Common myeloid progenitor, CD34-positive (primary cell): ENCODE results near the gene MAP4.

Experiments
- CTCF ChIA-PET: fragments of 350-600 bp; sonication (Branson Sonifier 250); formaldehyde crosslinking; loops from one replicate; lab custom pipeline; 2021; ENCODE audit warnings: antibody characterized with exemption; lab: Charles Lee
- POLR2A ChIA-PET: fragments of 350-600 bp; sonication (Branson Sonifier 250); formaldehyde crosslinking; loops from one replicate; lab custom pipeline; 2021; ENCODE audit warnings: antibody characterized with exemption; lab: Charles Lee
- DNase-seq, 3 donors: peaks; one replicate each; pipeline versions ENCODE4 v3.0.0 to v3.0.0-alpha.2; 2013
- H3K27ac ChIP-seq, 2 experiments: 1 replicate in 1 of 2; 2 replicates in 1 of 2; pipeline ENCODE4 v1.7.0; 2013; ENCODE audit warnings: inconsistent platforms in 2 of 2, low read length in 2 of 2, mild to moderate bottlenecking in 2 of 2, low read depth in 1 of 2, moderate library complexity in 1 of 2; ENCODE audit not compliant: severe bottlenecking in 2 of 2, insufficient read depth in 1 of 2, poor library complexity in 1 of 2
- H3K27me3 ChIP-seq, 5 experiments: replicated peaks in 2 of 5; 1 replicate in 3 of 5; 2 replicates in 2 of 5; pipeline versions ENCODE4 v1.6.1 to v1.7.0; 2013; ENCODE audit warnings: low read length in 4 of 5, mild to moderate bottlenecking in 2 of 5, moderate library complexity in 2 of 5, inconsistent platforms in 1 of 5; ENCODE audit not compliant: insufficient read depth in 5 of 5, control insufficient read depth in 4 of 5
- H3K36me3 ChIP-seq, 4 experiments: 1 replicate in 2 of 4; 2 replicates in 2 of 4; pipeline versions ENCODE4 v1.6.1 to v1.7.0; 2013; ENCODE audit warnings: low read length in 3 of 4, control low read depth in 1 of 4, mild to moderate bottlenecking in 1 of 4; ENCODE audit not compliant: control insufficient read depth in 4 of 4, insufficient read depth in 4 of 4
- H3K4me1 ChIP-seq, 4 experiments: 1 replicate in 3 of 4; 2 replicates in 1 of 4; pipeline versions ENCODE4 v1.6.1 to v1.7.1; 2013; ENCODE audit warnings: low read length in 3 of 4, mild to moderate bottlenecking in 3 of 4, control low read depth in 1 of 4, inconsistent platforms in 1 of 4, moderate library complexity in 1 of 4; ENCODE audit not compliant: control insufficient read depth in 4 of 4, insufficient read depth in 4 of 4; ENCODE audit errors: control extremely low read depth in 1 of 4
- H3K4me3 ChIP-seq, 7 experiments: 1 replicate in 4 of 7; 2 replicates in 3 of 7; pipeline versions ENCODE4 v1.5.1 to v1.7.0; 2013; ENCODE audit warnings: mild to moderate bottlenecking in 7 of 7, low read length in 6 of 7, moderate library complexity in 6 of 7, inconsistent platforms in 2 of 7, low read depth in 2 of 7, control low read depth in 1 of 7; ENCODE audit not compliant: insufficient read depth in 4 of 7, control insufficient read depth in 1 of 7; ENCODE audit errors: extremely low read depth in 1 of 7
- H3K9me3 ChIP-seq, 5 experiments: 1 replicate in 4 of 5; 2 replicates in 1 of 5; pipeline versions ENCODE4 v1.6.1 to v1.7.1; 2013; ENCODE audit warnings: low read length in 4 of 5, mild to moderate bottlenecking in 2 of 5, inconsistent platforms in 1 of 5, low read depth in 1 of 5, moderate library complexity in 1 of 5; ENCODE audit not compliant: control insufficient read depth in 4 of 5, insufficient read depth in 2 of 5; ENCODE audit errors: control extremely low read depth in 1 of 5
- WGBS: methylation state at CpG from one replicate; pipeline ENCODE4 v1.1.5; 2013; ENCODE audit not compliant: insufficient coverage; 5-methylcytosine and 5-hydroxymethylcytosine counted together

MAP4 gene

GRCh38 chr3:47950453-47951169 lies 65.6 kb downstream of the MAP4 start:
- no peak for DNase-seq
- Histone ChIP-seq H3K4me1 (no peaks in the 10 kb centered on the region), H3K9me3 (no peaks in the 10 kb centered on the region), H3K27me3 (no peaks in the 10 kb centered on the region), H3K27ac (no peak overlapping the region), H3K36me3 (no peaks in the 10 kb centered on the region), H3K4me3 (no peak overlapping the region)
- ChIA-PET POLR2A (no interaction called here), CTCF (interaction anchor here (0.8 to 1.0 kb wide), 2 partner anchors 9 to 91 kb away, joined by 3 read pairs; no protein-coding TSS in a partner anchor)
- WGBS, result 100% methylated on average over 3 of the region's 5 CpGs

DNA sequence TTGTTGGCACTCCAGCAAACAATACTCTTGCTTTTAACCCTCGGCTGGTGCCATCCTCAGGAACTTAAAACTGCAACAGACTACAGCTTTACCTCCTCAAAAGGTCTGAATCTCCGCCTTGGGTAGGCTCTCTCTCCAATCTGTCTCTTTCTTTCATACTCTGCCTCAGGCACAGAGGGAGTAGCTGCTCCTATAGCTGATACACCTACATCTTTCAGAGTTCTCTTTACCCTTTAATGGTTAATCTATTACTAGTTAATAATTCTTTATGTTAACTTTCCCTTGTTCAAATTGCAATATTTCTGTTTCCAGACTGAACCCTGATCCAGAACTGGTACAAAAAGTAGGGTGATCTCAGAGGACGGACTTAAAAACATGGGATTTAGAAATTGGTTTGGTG lies 66.2 kb downstream of the MAP4 start:
- ChIA-PET POLR2A (no interaction called here), CTCF (interaction anchor here (0.8 to 1.0 kb wide), 2 partner anchors 8 to 90 kb away, joined by 3 read pairs; no protein-coding TSS in a partner anchor)
- 100% methylated on average over 2 of the region's 3 CpGs for WGBS

GRCh38 chr3:47940232-47940631 lies 76.0 kb downstream of the MAP4 start:
- CTCF ChIA-PET, result no interaction called here

More for the DNA sequence above, 66.2 kb downstream of the MAP4 start:
- no peak for DNase-seq
- no peaks in the 10 kb centered on the region for H3K27me3 ChIP-seq
- no peak overlapping the region for H3K27ac ChIP-seq
- no peak overlapping the region for H3K4me3 ChIP-seq
- no peaks in the 10 kb centered on the region for H3K36me3 ChIP-seq
- no peaks in the 10 kb centered on the region for H3K4me1 ChIP-seq
- H3K9me3 ChIP-seq, result no peaks in the 10 kb centered on the region

GRCh38 chr3:47932421-47932820 lies 83.8 kb downstream of the MAP4 start:
- H3K4me1 ChIP-seq, result no peaks in the 10 kb centered on the region
- H3K27ac ChIP-seq, result no peak overlapping the region
- 97% methylated on average over 3 of the region's 5 CpGs for WGBS
- H3K4me3 ChIP-seq, result no peak overlapping the region
- no peaks in the 10 kb centered on the region for H3K9me3 ChIP-seq
- ChIA-PET POLR2A (no interaction called here), CTCF (no interaction called here)
- peaks cover 0 to 4% (median 3%) of the 10 kb centered on the region in 4 experiments for H3K36me3 ChIP-seq
- DNase-seq, result peak in 2 of 3 donors; percentile 3 to 9
- H3K27me3 ChIP-seq, result no peaks in the 10 kb centered on the region

More at GRCh38 chr3:47940232-47940631, 76.0 kb downstream of the MAP4 start:
- Histone ChIP-seq H3K27ac (no peak overlapping the region), H3K27me3 (no peaks in the 10 kb centered on the region), H3K36me3 (no peaks in the 10 kb centered on the region), H3K4me1 (no peaks in the 10 kb centered on the region), H3K4me3 (no peak overlapping the region), H3K9me3 (no peaks in the 10 kb centered on the region)
- no peak for DNase-seq
- POLR2A ChIA-PET, result no interaction called here
- WGBS, result no CpG with 5 or more reads among the region's 1 CpG

- no peak for DNase-seq
- 100% methylated on average over 3 of the region's 4 CpGs for WGBS
- peaks cover 4 to 14% (median 7%) of the 10 kb centered on the region in 4 experiments for H3K36me3 ChIP-seq
- H3K4me3 ChIP-seq, result no peak overlapping the region
- H3K27me3 ChIP-seq, result no peaks in the 10 kb centered on the region
- H3K27ac ChIP-seq, result no peak overlapping the region
- CTCF ChIA-PET, result no interaction called here
- H3K9me3 ChIP-seq, result no peaks in the 10 kb centered on the region
- POLR2A ChIA-PET, result interaction anchor here (0.6 kb wide), 1 partner anchor 85 kb away, joined by 3 read pairs; the partner anchor contains the start of gene MAP4
- no peaks in the 10 kb centered on the region for H3K4me1 ChIP-seq
Measured at GRCh38 chr3:47930979-47931378, 85.2 kb downstream of the MAP4 start.

- no peak overlapping the region for H3K27ac ChIP-seq
- no peak overlapping the region for H3K4me3 ChIP-seq
- no peaks in the 10 kb centered on the region for H3K27me3 ChIP-seq
- 93% methylated on average over 2 of the region's 2 CpGs for WGBS
- ChIA-PET CTCF (no interaction called here), POLR2A (no interaction called here)
- H3K4me1 ChIP-seq, result no peaks in the 10 kb centered on the region
- H3K36me3 ChIP-seq, result peaks cover 9 to 51% (median 22%) of the 10 kb centered on the region in 4 experiments
- H3K9me3 ChIP-seq, result no peaks in the 10 kb centered on the region
- no peak for DNase-seq
Measured at GRCh38 chr3:47916696-47917095, 99.5 kb downstream of the MAP4 start.

- WGBS, result 95% methylated on average over 5 of the region's 5 CpGs
- Histone ChIP-seq H3K4me3 (no peak overlapping the region), H3K9me3 (no peaks in the 10 kb centered on the region), H3K27me3 (no peaks in the 10 kb centered on the region), H3K4me1 (no peaks in the 10 kb centered on the region), H3K27ac (no peak overlapping the region), H3K36me3 (peaks cover 9 to 50% (median 23%) of the 10 kb centered on the region in 4 experiments)
- no peak for DNase-seq
- ChIA-PET POLR2A (no interaction called here), CTCF (no interaction called here)
Measured at GRCh38 chr3:47916201-47916600, 100.0 kb downstream of the MAP4 start.
